DND-41 (cell line): ENCODE data around the gene MAOB.

Experiments used
- ATAC-seq: fragments of 200-7000 bp; cut with Tn5 transposase; 3 replicates; pipeline ENCODE4 v1.9.1; 2021; ENCODE audit warnings: low read depth; ENCODE audit not compliant: insufficient read depth
- DNase-seq: peaks from one replicate; pipeline ENCODE4 v3.0.0-alpha.2; 2020
- H2AFZ ChIP-seq: 2 replicates; pipeline ENCODE4 v1.6.0; 2012; ENCODE audit warnings: low read depth, low read length
- H3K27ac ChIP-seq: 2 replicates; pipeline ENCODE4 v1.5.1; 2012; ENCODE audit warnings: low read length, inconsistent platforms
- H3K27me3 ChIP-seq: fragments of 200-600 bp; sonication (generic); 2 replicates; pipeline ENCODE4 v1.6.0; 2012; ENCODE audit warnings: low read length, mild to moderate bottlenecking, inconsistent platforms; ENCODE audit not compliant: insufficient read depth, poor library complexity
- H3K36me3 ChIP-seq: 2 replicates; pipeline ENCODE4 v1.5.1; 2012; ENCODE audit warnings: low read length, inconsistent platforms; ENCODE audit not compliant: insufficient read depth
- H3K4me1 ChIP-seq: 2 replicates; pipeline ENCODE4 v1.5.1; 2012; ENCODE audit warnings: mild to moderate bottlenecking, low read length; ENCODE audit not compliant: insufficient read depth
- H3K4me2 ChIP-seq: 2 replicates; pipeline ENCODE4 v1.6.0; 2012; ENCODE audit warnings: mild to moderate bottlenecking, moderate library complexity, low read length, inconsistent platforms; ENCODE audit not compliant: insufficient read depth
- H3K4me3 ChIP-seq, 2 experiments: fragments of 200-600 bp in 1 of 2; shearing (Covaris generic) in 1 of 2; 2 replicates each; pipeline ENCODE4 v1.5.1; 2012 to 2016; ENCODE audit warnings: inconsistent platforms in 2 of 2, low read length in 2 of 2, mild to moderate bottlenecking in 2 of 2, low read depth in 1 of 2, moderate library complexity in 1 of 2
- H3K79me2 ChIP-seq: 2 replicates; pipeline ENCODE4 v1.6.0; 2012; ENCODE audit warnings: low read length, inconsistent platforms; ENCODE audit not compliant: insufficient read depth
- H3K9ac ChIP-seq: 2 replicates; pipeline ENCODE4 v1.6.0; 2012; ENCODE audit warnings: low read depth, mild to moderate bottlenecking, inconsistent platforms, low read length, moderate library complexity
- H3K9me3 ChIP-seq: 2 replicates; pipeline ENCODE4 v1.5.1; 2012; ENCODE audit warnings: low read length, moderate library complexity, mild to moderate bottlenecking, inconsistent platforms; ENCODE audit not compliant: insufficient read depth, severe bottlenecking
- H4K20me1 ChIP-seq: 2 replicates; pipeline ENCODE4 v1.6.0; 2012; ENCODE audit warnings: low read length; ENCODE audit not compliant: insufficient read depth
- EZH2 ChIP-seq: IDR thresholded peaks from 3 replicates; pipeline ENCODE4 v1.6.1; 2012; ENCODE audit warnings: borderline replicate concordance, low read depth, mild to moderate bottlenecking, moderate library complexity, low read length, inconsistent platforms; ENCODE audit not compliant: severe bottlenecking
- TF ChIP-seq, protein P1 (sequence below): IDR thresholded peaks from 2 replicates; pipeline ENCODE4 v1.5.1; 2012; ENCODE audit warnings: borderline replicate concordance, low read length, moderate library complexity, mild to moderate bottlenecking; ENCODE audit not compliant: poor library complexity, severe bottlenecking; ENCODE audit errors: extremely low read depth

MAOB gene

DNA sequence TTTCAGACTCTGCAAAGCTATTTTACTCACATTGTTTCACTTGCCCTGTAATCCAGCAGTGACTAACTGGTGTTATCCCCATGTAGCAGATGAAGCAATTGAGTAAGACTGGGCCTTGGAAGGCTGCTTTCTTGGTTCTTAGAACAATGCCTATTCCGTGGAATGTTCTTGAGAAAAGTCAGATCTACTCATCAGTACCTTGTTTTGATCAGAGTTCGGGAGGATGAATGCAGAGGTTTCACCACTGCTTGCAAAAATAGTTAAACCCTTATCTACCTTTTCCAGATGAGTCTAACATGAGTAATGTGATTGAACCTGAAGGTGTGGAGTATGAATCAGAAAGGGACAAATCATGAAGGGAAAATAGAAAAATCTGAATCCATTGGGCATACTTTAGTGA, 1.8 kb downstream of the MAOB start:
- no peak for ATAC-seq
- H3K27ac ChIP-seq: no peak overlapping the region
- H3K4me3 ChIP-seq: no peak overlapping the region
- H3K9ac ChIP-seq: no peak overlapping the region
- no peak overlapping the region for H2AFZ ChIP-seq
- no peak for TF ChIP-seq EZH2
- TF ChIP-seq, protein P1, sequence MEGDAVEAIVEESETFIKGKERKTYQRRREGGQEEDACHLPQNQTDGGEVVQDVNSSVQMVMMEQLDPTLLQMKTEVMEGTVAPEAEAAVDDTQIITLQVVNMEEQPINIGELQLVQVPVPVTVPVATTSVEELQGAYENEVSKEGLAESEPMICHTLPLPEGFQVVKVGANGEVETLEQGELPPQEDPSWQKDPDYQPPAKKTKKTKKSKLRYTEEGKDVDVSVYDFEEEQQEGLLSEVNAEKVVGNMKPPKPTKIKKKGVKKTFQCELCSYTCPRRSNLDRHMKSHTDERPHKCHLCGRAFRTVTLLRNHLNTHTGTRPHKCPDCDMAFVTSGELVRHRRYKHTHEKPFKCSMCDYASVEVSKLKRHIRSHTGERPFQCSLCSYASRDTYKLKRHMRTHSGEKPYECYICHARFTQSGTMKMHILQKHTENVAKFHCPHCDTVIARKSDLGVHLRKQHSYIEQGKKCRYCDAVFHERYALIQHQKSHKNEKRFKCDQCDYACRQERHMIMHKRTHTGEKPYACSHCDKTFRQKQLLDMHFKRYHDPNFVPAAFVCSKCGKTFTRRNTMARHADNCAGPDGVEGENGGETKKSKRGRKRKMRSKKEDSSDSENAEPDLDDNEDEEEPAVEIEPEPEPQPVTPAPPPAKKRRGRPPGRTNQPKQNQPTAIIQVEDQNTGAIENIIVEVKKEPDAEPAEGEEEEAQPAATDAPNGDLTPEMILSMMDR: no peak
- H3K27me3 ChIP-seq: no peaks in the 10 kb centered on the region
- no peaks in the 10 kb centered on the region for H3K79me2 ChIP-seq
- no peaks in the 10 kb centered on the region for H4K20me1 ChIP-seq
- DNase-seq: no peak
- H3K4me1 ChIP-seq: no peaks in the 10 kb centered on the region
- H3K4me2 ChIP-seq: no peak overlapping the region
- no peaks in the 10 kb centered on the region for H3K36me3 ChIP-seq
- no peaks in the 10 kb centered on the region for H3K9me3 ChIP-seq

DNA sequence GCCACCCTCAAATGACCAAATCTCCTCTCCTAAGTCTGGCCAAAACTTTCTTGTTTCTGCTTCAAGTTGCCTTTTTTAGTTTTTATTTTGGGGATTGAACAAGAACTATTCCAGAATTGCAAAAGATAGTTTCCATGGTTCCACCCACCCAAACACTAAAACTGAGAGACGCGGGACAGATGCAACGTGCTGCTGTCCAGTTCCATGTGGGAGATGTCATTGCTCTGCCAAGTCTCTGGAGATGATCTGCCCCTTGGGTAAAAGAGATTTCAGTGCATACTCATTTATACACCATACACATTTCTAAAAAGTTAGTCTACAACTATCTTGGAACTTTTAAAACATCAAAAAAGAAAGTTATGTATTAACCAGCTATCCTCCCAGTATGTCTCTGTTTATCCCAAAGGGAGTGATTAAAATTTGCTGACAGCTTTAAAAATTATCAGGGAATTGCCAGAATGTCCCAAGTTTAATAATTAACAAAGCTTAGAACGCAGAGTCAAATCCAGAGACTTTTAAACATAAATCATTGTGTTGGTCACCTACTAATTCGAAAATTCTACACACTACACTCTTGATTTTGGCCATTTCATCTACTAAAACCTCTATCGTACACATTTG, 3.2 kb downstream of the MAOB start:
- Histone ChIP-seq H3K9me3 (no peaks in the 10 kb centered on the region), H3K36me3 (no peaks in the 10 kb centered on the region), H2AFZ (no peak overlapping the region), H3K4me1 (no peaks in the 10 kb centered on the region), H3K27me3 (no peaks in the 10 kb centered on the region), H4K20me1 (no peaks in the 10 kb centered on the region), H3K4me2 (no peak overlapping the region), H3K4me3 (no peak overlapping the region), H3K27ac (no peak overlapping the region), H3K9ac (no peak overlapping the region), H3K79me2 (no peaks in the 10 kb centered on the region)
- no peak for DNase-seq
- TF ChIP-seq EZH2: no peak
- TF ChIP-seq, protein P1: no peak
- no peak for ATAC-seq

DNA sequence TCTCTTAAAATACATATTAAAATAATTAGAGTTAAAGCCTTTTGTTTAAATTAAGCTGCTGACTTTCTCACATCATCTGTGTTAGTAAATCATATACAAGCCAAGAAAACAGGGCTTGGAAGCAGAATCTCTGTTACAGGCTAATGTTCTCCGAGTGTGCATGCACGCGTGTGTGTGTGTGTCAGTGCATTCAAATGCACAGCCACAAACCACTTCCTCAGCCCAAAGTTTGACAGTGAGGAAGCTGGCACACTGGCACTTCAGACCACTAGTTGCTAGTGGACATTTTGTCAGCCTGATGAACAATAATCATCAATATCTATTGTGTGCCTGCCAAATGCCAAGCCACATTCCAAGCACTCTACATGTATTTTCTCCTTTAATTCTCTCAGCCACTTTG, 5.6 kb downstream of the MAOB start:
- no peak for DNase-seq
- no peaks in the 10 kb centered on the region for H4K20me1 ChIP-seq
- H3K4me1 ChIP-seq: no peaks in the 10 kb centered on the region

More for the DNA sequence above, 5.6 kb downstream of the MAOB start:
- no peak for TF ChIP-seq EZH2
- TF ChIP-seq, protein P1: no peak
- H3K79me2 ChIP-seq: no peaks in the 10 kb centered on the region
- ATAC-seq: no peak
- H3K27ac ChIP-seq: no peak overlapping the region
- H3K9me3 ChIP-seq: no peaks in the 10 kb centered on the region
- no peak overlapping the region for H3K9ac ChIP-seq
- H3K4me3 ChIP-seq: no peak overlapping the region
- no peak overlapping the region for H2AFZ ChIP-seq
- H3K27me3 ChIP-seq: no peaks in the 10 kb centered on the region
- H3K36me3 ChIP-seq: no peaks in the 10 kb centered on the region
- H3K4me2 ChIP-seq: no peak overlapping the region
